Activated CD8-positive, alpha-beta memory T cell treated with anti-CD3 and anti-CD28 coated beads, Interleukin-2, amount 50 U/mL, for 1 hour (primary cell): ENCODE results near the gene CCDC192.

Experiments used
- DNase-seq: peaks from one replicate; pipeline ENCODE4 v3.0.0-alpha.2; 2020; ENCODE audit errors: extremely low read depth

The CCDC192 gene

GRCh38 chr5:127810017-127810416 is 106.8 kb downstream of the CCDC192 start:
- no peak for DNase-seq

- no peak for DNase-seq
Observed at GRCh38 chr5:127810707-127811490, 107.7 kb downstream of the CCDC192 start.

- DNase-seq = no peak
Observed at GRCh38 chr5:127812570-127812969, 109.4 kb downstream of the CCDC192 start.

- no peak for DNase-seq
Observed at GRCh38 chr5:127813633-127814587, 110.7 kb downstream of the CCDC192 start.

- DNase-seq = no peak
Observed at GRCh38 chr5:127814588-127814973, 111.4 kb downstream of the CCDC192 start.

GRCh38 chr5:127820910-127821553 is 117.8 kb downstream of the CCDC192 start:
- no peak for DNase-seq

- no peak for DNase-seq
Observed at GRCh38 chr5:127821896-127822295, 118.7 kb downstream of the CCDC192 start.

- DNase-seq = no peak
Observed at GRCh38 chr5:127824126-127824525, 120.9 kb downstream of the CCDC192 start.

- DNase-seq = no peak
Observed at GRCh38 chr5:127826011-127826410, 122.8 kb downstream of the CCDC192 start.

GRCh38 chr5:127827451-127827850 is 124.3 kb downstream of the CCDC192 start:
- DNase-seq = no peak

- DNase-seq = no peak
Observed at GRCh38 chr5:127830157-127830556, 127.0 kb downstream of the CCDC192 start.

- no peak for DNase-seq
Observed at GRCh38 chr5:127830829-127831598, 127.8 kb downstream of the CCDC192 start.

GRCh38 chr5:127832067-127832466 is 128.9 kb downstream of the CCDC192 start:
- DNase-seq = no peak

- no peak for DNase-seq
Observed at GRCh38 chr5:127834094-127834531, 130.9 kb downstream of the CCDC192 start.

- DNase-seq = no peak
Observed at GRCh38 chr5:127834554-127834953, 131.4 kb downstream of the CCDC192 start.

- no peak for DNase-seq
Observed at GRCh38 chr5:127838661-127839060, 135.5 kb downstream of the CCDC192 start.

GRCh38 chr5:127839072-127839471 is 135.9 kb downstream of the CCDC192 start:
- DNase-seq = no peak

GRCh38 chr5:127839496-127840197 is 136.5 kb downstream of the CCDC192 start:
- DNase-seq = no peak

GRCh38 chr5:127840198-127840524 is 137.0 kb downstream of the CCDC192 start:
- no peak for DNase-seq

GRCh38 chr5:127840809-127841208 is 137.6 kb downstream of the CCDC192 start:
- no peak for DNase-seq

- no peak for DNase-seq
Observed at GRCh38 chr5:127844581-127845021, 141.4 kb downstream of the CCDC192 start.
